Measurements from ENCODE around the gene CD80. TPM values are rescaled to one million over a fixed set of nuclear protein-coding genes. Genes with fewer than 3 reads are reported as not detected.

CD80 gene
- total RNA-seq, 4 donors from 2014 or later = 2.4 to 13.8 TPM; not detected in 2

GRCh38 chr3:119543147-119543546, 16.3 kb downstream of the CD80 start:
- Histone ChIP-seq H3K9me3 (no peaks in the 10 kb centered on the region), H3K27me3 (no peaks in the 10 kb centered on the region), H3K36me3 (no peaks in the 10 kb centered on the region), H3K4me1 (no peaks in the 10 kb centered on the region), H3K27ac (no peak overlapping the region), H3K4me3 (no peak overlapping the region)
- 91 to 100% methylated on average over 3 to 7 of the region's 7 CpGs for WGBS, 2 donors (ENCODE audit: low coverage in 1 of 2)
- no peak for DNase-seq
- intact Hi-C loops (cut with DNase I; ENCODE audit: low total_unique reads) (no loop called here), in situ Hi-C loops (cut with MboI; ENCODE audit: low pct_ligation_motif_present in 1 of 4, low pct_unique_long_range_greater_than_20kb in 1 of 4, low sequenced_read_pairs in 3 of 4) (no loop called here)
- TF ChIP-seq POLR2A (IDR thresholded peaks at IDR 0.05) (no peak), EP300 (IDR thresholded peaks at IDR 0.05; ENCODE audit: low read depth) (no peak)
- TF ChIP-seq, protein P1, sequence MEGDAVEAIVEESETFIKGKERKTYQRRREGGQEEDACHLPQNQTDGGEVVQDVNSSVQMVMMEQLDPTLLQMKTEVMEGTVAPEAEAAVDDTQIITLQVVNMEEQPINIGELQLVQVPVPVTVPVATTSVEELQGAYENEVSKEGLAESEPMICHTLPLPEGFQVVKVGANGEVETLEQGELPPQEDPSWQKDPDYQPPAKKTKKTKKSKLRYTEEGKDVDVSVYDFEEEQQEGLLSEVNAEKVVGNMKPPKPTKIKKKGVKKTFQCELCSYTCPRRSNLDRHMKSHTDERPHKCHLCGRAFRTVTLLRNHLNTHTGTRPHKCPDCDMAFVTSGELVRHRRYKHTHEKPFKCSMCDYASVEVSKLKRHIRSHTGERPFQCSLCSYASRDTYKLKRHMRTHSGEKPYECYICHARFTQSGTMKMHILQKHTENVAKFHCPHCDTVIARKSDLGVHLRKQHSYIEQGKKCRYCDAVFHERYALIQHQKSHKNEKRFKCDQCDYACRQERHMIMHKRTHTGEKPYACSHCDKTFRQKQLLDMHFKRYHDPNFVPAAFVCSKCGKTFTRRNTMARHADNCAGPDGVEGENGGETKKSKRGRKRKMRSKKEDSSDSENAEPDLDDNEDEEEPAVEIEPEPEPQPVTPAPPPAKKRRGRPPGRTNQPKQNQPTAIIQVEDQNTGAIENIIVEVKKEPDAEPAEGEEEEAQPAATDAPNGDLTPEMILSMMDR (IDR thresholded peaks at IDR 0.05) = no peak

GRCh38 chr3:119542168-119542767, 17.1 kb downstream of the CD80 start:
- no peaks in the 10 kb centered on the region for H3K27me3 ChIP-seq
- H3K4me3 ChIP-seq = no peak overlapping the region
- WGBS, 2 donors (ENCODE audit: low coverage in 1 of 2) = 65 to 66% methylated on average over 2 of the region's 2 CpGs
- DNase-seq = no peak
- in situ Hi-C loops (cut with MboI; ENCODE audit: low pct_ligation_motif_present in 1 of 4, low pct_unique_long_range_greater_than_20kb in 1 of 4, low sequenced_read_pairs in 3 of 4) (no loop called here), intact Hi-C loops (cut with DNase I; ENCODE audit: low total_unique reads) (no loop called here)
- TF ChIP-seq, protein P1 (IDR thresholded peaks at IDR 0.05) = no peak
- TF ChIP-seq POLR2AphosphoS5 (IDR thresholded peaks at IDR 0.05) = no peak
- no peak for TF ChIP-seq EP300 (IDR thresholded peaks at IDR 0.05; ENCODE audit: low read depth)
- TF ChIP-seq POLR2A (IDR thresholded peaks at IDR 0.05) = no peak
- H3K36me3 ChIP-seq = no peaks in the 10 kb centered on the region
- H3K27ac ChIP-seq = no peak overlapping the region
- H3K9me3 ChIP-seq = no peaks in the 10 kb centered on the region
- no peaks in the 10 kb centered on the region for H3K4me1 ChIP-seq

DNA sequence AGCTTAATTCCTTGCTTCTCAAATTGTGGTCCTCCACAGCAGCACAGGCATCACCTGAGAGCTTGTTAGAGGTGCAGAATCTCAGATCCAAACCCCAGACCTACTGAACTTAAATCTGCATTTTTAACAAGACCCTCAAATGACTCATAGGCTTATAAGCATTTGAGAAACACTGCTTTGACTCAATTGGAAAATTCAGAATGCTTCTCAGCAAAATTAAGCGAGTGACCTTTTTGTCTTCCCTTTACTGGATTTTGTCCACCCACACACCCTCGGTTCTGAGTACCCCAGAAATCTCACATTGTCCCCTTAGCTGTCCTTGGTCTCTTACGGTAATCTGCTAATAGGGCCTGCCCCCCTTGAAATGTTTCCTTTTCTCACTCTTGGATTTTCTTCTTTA, 17.9 kb downstream of the CD80 start:
- no peak overlapping the region for H3K4me3 ChIP-seq
- TF ChIP-seq POLR2AphosphoS5 (IDR thresholded peaks at IDR 0.05) = no peak
- TF ChIP-seq, protein P1 (IDR thresholded peaks at IDR 0.05) = no peak
- TF ChIP-seq EP300 (IDR thresholded peaks at IDR 0.05; ENCODE audit: low read depth) = no peak
- TF ChIP-seq POLR2A (IDR thresholded peaks at IDR 0.05) = no peak
- in situ Hi-C loops (cut with MboI; ENCODE audit: low pct_ligation_motif_present in 1 of 4, low pct_unique_long_range_greater_than_20kb in 1 of 4, low sequenced_read_pairs in 3 of 4) = no loop called here
- no peaks in the 10 kb centered on the region for H3K4me1 ChIP-seq
- intact Hi-C loops (cut with DNase I; ENCODE audit: low total_unique reads) = no loop called here
- H3K36me3 ChIP-seq = no peaks in the 10 kb centered on the region
- no peak overlapping the region for H3K27ac ChIP-seq
- WGBS, 2 donors (ENCODE audit: low coverage in 1 of 2) = 50 to 74% methylated on average over 1 to 3 of the region's 3 CpGs
- no peaks in the 10 kb centered on the region for H3K27me3 ChIP-seq
- H3K9me3 ChIP-seq = no peaks in the 10 kb centered on the region
- no peak for DNase-seq

GRCh38 chr3:119538772-119539171, 20.6 kb downstream of the CD80 start:
- TF ChIP-seq POLR2A (IDR thresholded peaks at IDR 0.05) (no peak), EP300 (IDR thresholded peaks at IDR 0.05; ENCODE audit: low read depth) (no peak), POLR2AphosphoS5 (IDR thresholded peaks at IDR 0.05) (no peak)
- TF ChIP-seq, protein P1 (IDR thresholded peaks at IDR 0.05) = no peak
- intact Hi-C loops (cut with DNase I; ENCODE audit: low total_unique reads) (no loop called here), in situ Hi-C loops (cut with MboI; ENCODE audit: low pct_ligation_motif_present in 1 of 4, low pct_unique_long_range_greater_than_20kb in 1 of 4, low sequenced_read_pairs in 3 of 4) (no loop called here)
- no peak overlapping the region for H3K4me3 ChIP-seq
- no peak for DNase-seq
- H3K4me1 ChIP-seq = no peaks in the 10 kb centered on the region
- 91 to 100% methylated on average over 1 of the region's 1 CpG for WGBS, 2 donors (ENCODE audit: low coverage in 1 of 2)
- no peaks in the 10 kb centered on the region for H3K9me3 ChIP-seq
- H3K27me3 ChIP-seq = no peaks in the 10 kb centered on the region
- H3K27ac ChIP-seq = no peak overlapping the region
- no peaks in the 10 kb centered on the region for H3K36me3 ChIP-seq

Measured in transverse colon (tissue), 4 donors.